GM23338 (cell line): ENCODE measurements around the gene C1QTNF7. TPM values are rescaled to one million over a fixed set of nuclear protein-coding genes. Genes with fewer than 3 reads are reported as not detected.

Source experiments
- ATAC-seq: fragments of 200-7000 bp; cut with Tn5 transposase; 3 replicates; pipeline ENCODE4 v1.9.1; 2020
- DNase-seq: peaks from one replicate; pipeline ENCODE4 v3.0.0-alpha.2; 2015; ENCODE audit warnings: low spot score
- H2AFZ ChIP-seq: fragments of 200-600 bp; sonication (generic); 2 replicates; pipeline ENCODE4 v1.8.0; 2016; ENCODE audit warnings: antibody characterized with exemption, mild to moderate bottlenecking, moderate library complexity
- H3F3A ChIP-seq: fragments of 200-600 bp; sonication (generic); replicated peaks from 2 replicates; pipeline ENCODE4 v1.8.0; 2017; ENCODE audit warnings: antibody characterized with exemption, mixed run types, low read depth
- H3K27ac ChIP-seq: fragments of 200-600 bp; sonication (generic); 2 replicates; pipeline ENCODE4 v1.6.1; 2016; ENCODE audit warnings: low read depth
- H3K27me3 ChIP-seq: fragments of 200-600 bp; sonication (generic); 2 replicates; pipeline ENCODE4 v1.8.0; 2016; ENCODE audit warnings: mild to moderate bottlenecking, mixed run types, moderate library complexity; ENCODE audit not compliant: insufficient read depth
- H3K36me3 ChIP-seq: fragments of 200-600 bp; sonication (generic); 2 replicates; pipeline ENCODE4 v1.8.0; 2016; ENCODE audit warnings: mild to moderate bottlenecking; ENCODE audit not compliant: insufficient read depth
- H3K4me1 ChIP-seq: fragments of 200-600 bp; sonication (generic); 2 replicates; pipeline ENCODE4 v1.8.0; 2016; ENCODE audit warnings: mild to moderate bottlenecking, moderate library complexity; ENCODE audit not compliant: insufficient read depth
- H3K4me2 ChIP-seq: fragments of 200-600 bp; sonication (generic); 2 replicates; pipeline ENCODE4 v1.7.1; 2017; ENCODE audit warnings: mixed run types
- H3K4me3 ChIP-seq: fragments of 200-600 bp; sonication (generic); 2 replicates; pipeline ENCODE4 v1.6.1; 2016; ENCODE audit warnings: mixed run types
- H3K79me2 ChIP-seq: fragments of 200-600 bp; sonication (generic); replicated peaks from 2 replicates; pipeline ENCODE4 v1.8.0; 2017; ENCODE audit warnings: mild to moderate bottlenecking; ENCODE audit not compliant: insufficient read depth
- H3K9me2 ChIP-seq: fragments of 200-600 bp; sonication (generic); 2 replicates; pipeline ENCODE4 v1.8.0; 2017; ENCODE audit not compliant: insufficient read depth
- H4K20me1 ChIP-seq: fragments of 200-600 bp; sonication (generic); replicated peaks from 2 replicates; pipeline ENCODE4 v1.8.0; 2017; ENCODE audit warnings: mild to moderate bottlenecking; ENCODE audit not compliant: insufficient read depth
- H3K27ac Mint-ChIP-seq: 2 replicates; pipeline ENCODE4 v1.8.0; 2020; ENCODE audit warnings: inconsistent platforms, mild to moderate bottlenecking, moderate library complexity, mixed read lengths
- H3K27me3 Mint-ChIP-seq: 3 replicates; pipeline ENCODE4 v1.8.0; 2022; ENCODE audit warnings: low read depth, mild to moderate bottlenecking, moderate library complexity, mixed read lengths, inconsistent platforms; ENCODE audit not compliant: insufficient read depth, poor library complexity
- H3K36me3 Mint-ChIP-seq: 3 replicates; pipeline ENCODE4 v1.8.0; 2021; ENCODE audit warnings: low read depth, mild to moderate bottlenecking, inconsistent platforms, moderate library complexity, mixed read lengths
- H3K4me1 Mint-ChIP-seq: 3 replicates; pipeline ENCODE4 v1.8.0; 2020; ENCODE audit warnings: mild to moderate bottlenecking, inconsistent platforms, mixed read lengths
- H3K4me3 Mint-ChIP-seq: 3 replicates; pipeline ENCODE4 v1.8.0; 2021; ENCODE audit warnings: moderate library complexity, mild to moderate bottlenecking, inconsistent platforms, mixed read lengths
- H3K9me3 Mint-ChIP-seq: 3 replicates; pipeline ENCODE4 v1.8.0; 2020; ENCODE audit warnings: moderate library complexity, mild to moderate bottlenecking, inconsistent platforms, mixed read lengths
- EZH2phosphoT487 ChIP-seq: fragments of 200-600 bp; sonication (generic); IDR thresholded peaks from one replicate; pipeline ENCODE4 v1.8.1; 2018; ENCODE audit warnings: antibody characterized with exemption; ENCODE audit not compliant: unreplicated experiment
- JUNB ChIP-seq: IDR thresholded peaks from one replicate; pipeline ENCODE4 v1.6.1; 2016; ENCODE audit warnings: antibody characterized with exemption; ENCODE audit not compliant: unreplicated experiment
- REST ChIP-seq: IDR thresholded peaks from one replicate; pipeline ENCODE4 v1.6.1; 2018; ENCODE audit warnings: antibody characterized with exemption; ENCODE audit not compliant: unreplicated experiment
- ZNF331 ChIP-seq: fragments of 250-450 bp; sonication (Bioruptor Pico); IDR thresholded peaks from 2 replicates; pipeline ENCODE4 v1.5.0; 2020; ENCODE audit warnings: low read depth, mild to moderate bottlenecking, moderate library complexity
- polyA plus RNA-seq: library from polyadenylated mRNA; unstranded; fragments of >200 nt; fragmentation: Nextera tagmentation; extraction: Ambion mirVana; gene quantifications from 2 replicates; pipeline ENCODE4 v1.2.1, GENCODE V29; 2016
- total RNA-seq: library from RNA; depleted of rRNA; stranded (reverse); fragments of >200 nt; shearing (Covaris generic); gene quantifications from 2 replicates; pipeline ENCODE4 v1.2.3, GENCODE V29; 2014

The C1QTNF7 gene
- total and polyA plus RNA-seq, 2 experiments from 2014 or later: not detected

DNA sequence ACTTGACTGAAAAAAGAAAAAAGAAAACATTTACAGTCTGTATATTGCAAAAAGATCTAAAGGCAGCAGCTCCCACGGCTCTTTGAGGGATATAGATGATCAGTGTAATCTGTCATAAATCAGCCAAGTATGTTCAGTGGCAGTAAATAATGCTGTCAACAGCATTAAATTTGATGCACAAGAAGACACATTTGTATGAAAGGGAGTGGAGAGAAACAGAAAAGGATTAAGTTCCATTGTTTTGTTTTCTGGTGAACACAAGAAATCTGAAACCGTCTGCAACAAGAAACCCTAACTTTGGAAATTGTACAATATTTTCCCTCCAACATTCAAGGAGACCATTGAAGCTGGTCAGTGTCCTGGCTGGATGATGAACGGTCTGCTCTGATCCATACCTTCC is 27.6 kb upstream of the C1QTNF7 start (continued):
- no peak for TF ChIP-seq ZNF331 (CRISPR knock-in tag)

DNA sequence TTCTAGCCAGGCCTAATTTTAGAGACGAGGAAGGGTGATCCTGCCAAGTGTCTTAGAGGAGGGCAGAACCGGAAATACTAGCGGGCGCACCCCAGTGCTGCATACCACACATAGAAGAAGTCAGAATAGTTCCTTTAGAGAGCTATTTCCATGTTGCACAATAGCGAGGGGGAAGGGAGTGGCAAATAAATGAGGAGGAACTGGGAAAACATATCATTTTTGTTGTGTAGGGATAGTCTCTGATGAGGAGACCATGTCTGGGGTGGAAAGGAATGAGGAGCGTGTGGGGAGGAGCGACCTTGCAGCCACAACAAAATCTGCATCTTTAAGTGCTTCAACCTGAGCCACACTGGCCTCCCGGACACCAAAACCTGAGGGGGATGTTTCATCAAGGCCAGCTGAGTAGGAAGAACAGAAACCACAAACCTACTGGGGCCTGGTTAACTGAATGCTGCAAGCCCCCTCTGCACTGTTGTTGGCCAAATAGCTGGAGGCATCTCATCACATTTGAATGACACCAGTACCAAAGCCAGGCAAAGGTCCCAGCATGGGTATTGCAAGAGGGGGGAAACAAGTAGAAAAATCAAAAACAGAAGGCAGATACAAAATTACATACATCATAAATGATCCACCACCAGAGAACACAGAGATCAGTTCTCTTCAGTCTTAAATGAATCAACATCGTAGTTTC is 26.7 kb upstream of the C1QTNF7 start:
- no peak overlapping the region for H3K4me3 ChIP-seq
- H3K4me2 ChIP-seq: peak overlapping the region; percentile 29; the same call in 1 of the 2 replicates
- TF ChIP-seq REST: no peak
- DNase-seq (no peak), ATAC-seq (no peak)
- Mint-ChIP-seq H3K27me3 (peaks cover 5% of the 10 kb centered on the region), H3K36me3 (no peaks in the 10 kb centered on the region), H3K9me3 (no peaks in the 10 kb centered on the region), H3K4me1 (peaks cover 21% of the 10 kb centered on the region), H3K4me3 (no peak overlapping the region), H3K27ac (no peak overlapping the region; the same call in 1 of the 2 replicates)
- H3F3A ChIP-seq: no peaks in the 10 kb centered on the region
- H3K9me2 ChIP-seq: peaks cover 8% of the 10 kb centered on the region; the same call in 1 of the 2 replicates
- H3K4me1 ChIP-seq: peaks cover 11% of the 10 kb centered on the region
- no peak overlapping the region for H3K27ac ChIP-seq
- no peaks in the 10 kb centered on the region; the same call in 1 of the 2 replicates for H3K36me3 ChIP-seq
- H2AFZ ChIP-seq: peak overlapping the region; percentile 95
- H3K27me3 ChIP-seq: no peaks in the 10 kb centered on the region
- H3K79me2 ChIP-seq: no peaks in the 10 kb centered on the region
- no peaks in the 10 kb centered on the region for H4K20me1 ChIP-seq

GRCh38 chr4:15402146-15402545 is 25.7 kb upstream of the C1QTNF7 start:
- Histone ChIP-seq H2AFZ (peak overlapping the region; percentile 95; the same call in 1 of the 2 replicates), H3K4me1 (peaks cover 11% of the 10 kb centered on the region)
- ATAC-seq: no peak

More at GRCh38 chr4:15402146-15402545, 25.7 kb upstream of the C1QTNF7 start:
- peaks cover 2% of the 10 kb centered on the region for H3K27me3 Mint-ChIP-seq
- H3K4me1 Mint-ChIP-seq: peaks cover 21% of the 10 kb centered on the region
- H3K79me2 ChIP-seq: no peaks in the 10 kb centered on the region
- TF ChIP-seq JUNB (no peak), ZNF331 (CRISPR knock-in tag) (no peak), EZH2phosphoT487 (no peak)
- no peak overlapping the region for H3K4me3 Mint-ChIP-seq
- no peaks in the 10 kb centered on the region for H3K9me3 Mint-ChIP-seq
- H3K27ac Mint-ChIP-seq: no peak overlapping the region
- no peaks in the 10 kb centered on the region for H3K36me3 Mint-ChIP-seq
- no peaks in the 10 kb centered on the region; the same call in 1 of the 2 replicates for H3K36me3 ChIP-seq
- peaks cover 8% of the 10 kb centered on the region; the same call in 1 of the 2 replicates for H3K9me2 ChIP-seq
- H3F3A ChIP-seq: no peaks in the 10 kb centered on the region
- no peak overlapping the region for H3K27ac ChIP-seq
- H3K4me2 ChIP-seq: no peak overlapping the region
- no peak overlapping the region for H3K4me3 ChIP-seq
- DNase-seq: no peak
- H3K27me3 ChIP-seq: no peaks in the 10 kb centered on the region
- no peaks in the 10 kb centered on the region for H4K20me1 ChIP-seq
